ENCODE results near the gene NTMT1. TPM values are rescaled to one million over a fixed set of nuclear protein-coding genes. Genes with fewer than 3 reads are reported as not detected.

The NTMT1 gene
- polyA plus RNA-seq, 2 of the 4 experiments (the other 2 are of a cell fraction): 49.4 to 92.2 TPM

DNA sequence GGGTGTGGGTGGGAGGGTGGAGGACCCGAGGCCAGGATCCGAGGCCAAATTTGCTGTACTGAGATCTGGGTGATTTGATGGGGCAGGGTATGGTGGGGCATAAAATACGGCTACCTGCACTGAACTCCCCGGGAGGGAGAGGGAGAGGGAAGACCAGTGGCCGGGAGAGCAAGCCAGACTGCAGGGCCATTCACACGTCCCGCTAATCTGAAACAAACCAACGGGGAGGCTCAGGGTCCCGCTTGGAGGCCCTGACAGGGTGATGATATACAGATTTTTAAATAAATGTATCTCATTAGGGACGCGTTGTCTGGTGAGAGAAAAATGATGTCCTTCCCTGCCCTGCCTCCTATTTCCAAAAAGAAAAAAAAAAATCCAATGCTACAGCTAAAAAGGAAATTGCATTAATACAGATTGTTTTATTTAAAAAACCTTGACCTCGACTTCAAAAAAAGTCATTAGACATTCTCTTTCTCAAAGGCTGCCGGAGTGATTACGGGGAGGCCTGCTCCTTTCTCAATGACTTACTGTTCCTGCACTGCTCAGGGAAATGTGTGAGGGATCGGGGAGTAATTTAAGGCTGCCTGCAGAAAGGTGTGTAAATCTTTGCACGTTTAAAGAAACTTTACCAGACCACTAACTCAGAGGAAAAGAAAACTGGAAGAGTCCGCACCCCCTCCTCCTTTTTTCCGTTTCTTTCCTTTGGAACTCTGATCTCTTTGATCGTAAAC is 28.0 kb downstream of the NTMT1 start:
- Histone ChIP-seq H3K9me3 (no peaks in the 10 kb centered on the region), H3K4me1 (peaks cover 24% of the 10 kb centered on the region), H3K4me2 (no peak overlapping the region), H3K27ac (no peak overlapping the region), H3K4me3 (no peak overlapping the region)
- DNase-seq (ENCODE audit: low read depth in 1 of 2, low spot score in 1 of 2): no peak
- TF ChIP-seq HOXA7 (CRISPR knock-in tag; IDR thresholded peaks at IDR 0.05) (no peak), TP53 (CRISPR knock-in tag; IDR thresholded peaks at IDR 0.05) (no peak), PHF8 (IDR thresholded peaks at IDR 0.05; ENCODE audit: borderline replicate concordance, low read depth) (no peak), RARB (CRISPR knock-in tag; IDR thresholded peaks at IDR 0.05) (no peak), KDM5A (IDR thresholded peaks at IDR 0.05) (no peak), ZNF302 (CRISPR knock-in tag; IDR thresholded peaks at IDR 0.05) (no peak), RAD21 (conservative IDR thresholded peaks at IDR 0.05 in 1 of 2, IDR thresholded peaks at IDR 0.05 in 1 of 2) (no peak), ZC3H11A (IDR thresholded peaks at IDR 0.05) (no peak), CHD4 (IDR thresholded peaks at IDR 0.05; ENCODE audit: borderline replicate concordance) (no peak), SREBF2 (IDR thresholded peaks at IDR 0.05) (no peak), ESRRA (IDR thresholded peaks at IDR 0.05; ENCODE audit: borderline replicate concordance, low read length) (no peak), SMC3 (IDR thresholded peaks at IDR 0.05) (no peak)
- TF ChIP-seq, protein P1, sequence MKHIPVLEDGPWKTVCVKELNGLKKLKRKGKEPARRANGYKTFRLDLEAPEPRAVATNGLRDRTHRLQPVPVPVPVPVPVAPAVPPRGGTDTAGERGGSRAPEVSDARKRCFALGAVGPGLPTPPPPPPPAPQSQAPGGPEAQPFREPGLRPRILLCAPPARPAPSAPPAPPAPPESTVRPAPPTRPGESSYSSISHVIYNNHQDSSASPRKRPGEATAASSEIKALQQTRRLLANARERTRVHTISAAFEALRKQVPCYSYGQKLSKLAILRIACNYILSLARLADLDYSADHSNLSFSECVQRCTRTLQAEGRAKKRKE (CRISPR knock-in tag; IDR thresholded peaks at IDR 0.05; ENCODE audit: low read depth): no peak
- TF ChIP-seq, protein P2, sequence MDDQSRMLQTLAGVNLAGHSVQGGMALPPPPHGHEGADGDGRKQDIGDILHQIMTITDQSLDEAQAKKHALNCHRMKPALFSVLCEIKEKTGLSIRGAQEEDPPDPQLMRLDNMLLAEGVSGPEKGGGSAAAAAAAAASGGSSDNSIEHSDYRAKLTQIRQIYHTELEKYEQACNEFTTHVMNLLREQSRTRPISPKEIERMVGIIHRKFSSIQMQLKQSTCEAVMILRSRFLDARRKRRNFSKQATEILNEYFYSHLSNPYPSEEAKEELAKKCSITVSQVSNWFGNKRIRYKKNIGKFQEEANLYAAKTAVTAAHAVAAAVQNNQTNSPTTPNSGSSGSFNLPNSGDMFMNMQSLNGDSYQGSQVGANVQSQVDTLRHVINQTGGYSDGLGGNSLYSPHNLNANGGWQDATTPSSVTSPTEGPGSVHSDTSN (IDR thresholded peaks at IDR 0.05): no peak
- TF ChIP-seq, protein P3, sequence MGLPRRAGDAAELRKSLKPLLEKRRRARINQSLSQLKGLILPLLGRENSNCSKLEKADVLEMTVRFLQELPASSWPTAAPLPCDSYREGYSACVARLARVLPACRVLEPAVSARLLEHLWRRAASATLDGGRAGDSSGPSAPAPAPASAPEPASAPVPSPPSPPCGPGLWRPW (IDR thresholded peaks at IDR 0.05): no peak
- no peak for FAIRE-seq
- no peak for ATAC-seq
- POLR2A ChIA-PET: no interaction called here
- WGBS (ENCODE audit: missing lambda C conversion rate): 81% methylated on average over 19 of the region's 19 CpGs
- CTCF ChIA-PET: interaction anchor here (1.5 to 4.4 kb wide), 3 partner anchors 11 to 84 kb away, joined by 4 to 24 read pairs (median 20); partner anchors contain the start of gene ASB6

DNA sequence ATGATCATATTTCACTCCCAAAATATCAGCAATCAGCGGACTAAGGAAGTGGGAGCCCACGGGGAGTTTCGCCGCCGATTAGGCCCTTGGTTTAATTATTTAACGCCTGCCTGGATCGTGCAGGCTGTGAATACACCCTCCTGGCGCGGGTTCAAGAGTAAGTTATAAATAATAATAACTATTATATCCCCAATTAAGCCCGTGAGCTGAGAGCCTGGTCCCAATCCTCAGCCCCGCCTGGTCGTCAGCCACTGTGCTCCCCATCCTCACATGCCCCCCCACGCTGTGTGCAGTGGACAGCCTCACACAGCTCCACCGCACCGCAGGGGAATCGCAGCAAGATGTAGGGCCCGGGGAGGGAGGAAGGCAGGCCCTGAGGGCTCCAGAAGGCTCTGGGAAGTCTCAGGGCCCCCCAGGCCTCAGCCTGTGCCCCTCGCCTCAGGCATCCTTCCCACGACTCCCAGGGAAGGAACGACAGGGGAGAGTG is 28.6 kb downstream of the NTMT1 start:
- Histone ChIP-seq H3K4me3 (no peak overlapping the region), H3K27ac (no peak overlapping the region), H3K4me1 (peaks cover 24% of the 10 kb centered on the region), H3K4me2 (no peak overlapping the region), H3K9me3 (no peaks in the 10 kb centered on the region)
- DNase-seq (ENCODE audit: low read depth in 1 of 2, low spot score in 1 of 2) (no peak), ATAC-seq (no peak), FAIRE-seq (no peak)
- WGBS (ENCODE audit: missing lambda C conversion rate): 86% methylated on average over 18 of the region's 20 CpGs
- ChIA-PET POLR2A (no interaction called here), CTCF (interaction anchor here (1.2 to 5.6 kb wide), 4 partner anchors 8 to 83 kb away, joined by 4 to 37 read pairs (median 12); partner anchors contain the start of gene ASB6)
- TF ChIP-seq, protein P2 (IDR thresholded peaks at IDR 0.05): no peak
- TF ChIP-seq MYC (IDR thresholded peaks at IDR 0.05; ENCODE audit: borderline replicate concordance, low read length) (no peak), CHD4 (IDR thresholded peaks at IDR 0.05; ENCODE audit: borderline replicate concordance) (no peak), HDAC2 (IDR thresholded peaks at IDR 0.05) (no peak), RFX5 (IDR thresholded peaks at IDR 0.05) (no peak), HEYL (CRISPR knock-in tag; IDR thresholded peaks at IDR 0.05) (no peak), SMC3 (IDR thresholded peaks at IDR 0.05) (no peak), ZC3H11A (IDR thresholded peaks at IDR 0.05) (no peak), MAFK (IDR thresholded peaks at IDR 0.05; ENCODE audit: partially characterized antibody) (no peak), CHD2 (IDR thresholded peaks at IDR 0.05; ENCODE audit: low read length, partially characterized antibody) (no peak), TFCP2L1 (CRISPR knock-in tag; IDR thresholded peaks at IDR 0.05) (no peak), BHLHE40 (IDR thresholded peaks at IDR 0.05; ENCODE audit: low read depth, low read length) (no peak), KDM1A (IDR thresholded peaks at IDR 0.05; ENCODE audit: low read depth) (no peak)
- TF ChIP-seq, protein P4, sequence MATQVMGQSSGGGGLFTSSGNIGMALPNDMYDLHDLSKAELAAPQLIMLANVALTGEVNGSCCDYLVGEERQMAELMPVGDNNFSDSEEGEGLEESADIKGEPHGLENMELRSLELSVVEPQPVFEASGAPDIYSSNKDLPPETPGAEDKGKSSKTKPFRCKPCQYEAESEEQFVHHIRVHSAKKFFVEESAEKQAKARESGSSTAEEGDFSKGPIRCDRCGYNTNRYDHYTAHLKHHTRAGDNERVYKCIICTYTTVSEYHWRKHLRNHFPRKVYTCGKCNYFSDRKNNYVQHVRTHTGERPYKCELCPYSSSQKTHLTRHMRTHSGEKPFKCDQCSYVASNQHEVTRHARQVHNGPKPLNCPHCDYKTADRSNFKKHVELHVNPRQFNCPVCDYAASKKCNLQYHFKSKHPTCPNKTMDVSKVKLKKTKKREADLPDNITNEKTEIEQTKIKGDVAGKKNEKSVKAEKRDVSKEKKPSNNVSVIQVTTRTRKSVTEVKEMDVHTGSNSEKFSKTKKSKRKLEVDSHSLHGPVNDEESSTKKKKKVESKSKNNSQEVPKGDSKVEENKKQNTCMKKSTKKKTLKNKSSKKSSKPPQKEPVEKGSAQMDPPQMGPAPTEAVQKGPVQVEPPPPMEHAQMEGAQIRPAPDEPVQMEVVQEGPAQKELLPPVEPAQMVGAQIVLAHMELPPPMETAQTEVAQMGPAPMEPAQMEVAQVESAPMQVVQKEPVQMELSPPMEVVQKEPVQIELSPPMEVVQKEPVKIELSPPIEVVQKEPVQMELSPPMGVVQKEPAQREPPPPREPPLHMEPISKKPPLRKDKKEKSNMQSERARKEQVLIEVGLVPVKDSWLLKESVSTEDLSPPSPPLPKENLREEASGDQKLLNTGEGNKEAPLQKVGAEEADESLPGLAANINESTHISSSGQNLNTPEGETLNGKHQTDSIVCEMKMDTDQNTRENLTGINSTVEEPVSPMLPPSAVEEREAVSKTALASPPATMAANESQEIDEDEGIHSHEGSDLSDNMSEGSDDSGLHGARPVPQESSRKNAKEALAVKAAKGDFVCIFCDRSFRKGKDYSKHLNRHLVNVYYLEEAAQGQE (IDR thresholded peaks at IDR 0.05): no peak
- TF ChIP-seq, protein P5, sequence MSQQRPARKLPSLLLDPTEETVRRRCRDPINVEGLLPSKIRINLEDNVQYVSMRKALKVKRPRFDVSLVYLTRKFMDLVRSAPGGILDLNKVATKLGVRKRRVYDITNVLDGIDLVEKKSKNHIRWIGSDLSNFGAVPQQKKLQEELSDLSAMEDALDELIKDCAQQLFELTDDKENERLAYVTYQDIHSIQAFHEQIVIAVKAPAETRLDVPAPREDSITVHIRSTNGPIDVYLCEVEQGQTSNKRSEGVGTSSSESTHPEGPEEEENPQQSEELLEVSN (IDR thresholded peaks at IDR 0.05; ENCODE audit: borderline replicate concordance, low read depth): no peak
- TF ChIP-seq, protein P3 (IDR thresholded peaks at IDR 0.05): no peak
- TF ChIP-seq, protein P6, sequence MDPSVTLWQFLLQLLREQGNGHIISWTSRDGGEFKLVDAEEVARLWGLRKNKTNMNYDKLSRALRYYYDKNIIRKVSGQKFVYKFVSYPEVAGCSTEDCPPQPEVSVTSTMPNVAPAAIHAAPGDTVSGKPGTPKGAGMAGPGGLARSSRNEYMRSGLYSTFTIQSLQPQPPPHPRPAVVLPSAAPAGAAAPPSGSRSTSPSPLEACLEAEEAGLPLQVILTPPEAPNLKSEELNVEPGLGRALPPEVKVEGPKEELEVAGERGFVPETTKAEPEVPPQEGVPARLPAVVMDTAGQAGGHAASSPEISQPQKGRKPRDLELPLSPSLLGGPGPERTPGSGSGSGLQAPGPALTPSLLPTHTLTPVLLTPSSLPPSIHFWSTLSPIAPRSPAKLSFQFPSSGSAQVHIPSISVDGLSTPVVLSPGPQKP (IDR thresholded peaks at IDR 0.05; ENCODE audit: low read depth, low read length): no peak

Measured in A549 (cell line).